ENCODE measurements around the gene FRMD5. TPM values are rescaled to one million over a fixed set of nuclear protein-coding genes. Genes with fewer than 3 reads are reported as not detected.

Gene FRMD5
- total and polyA plus RNA-seq, 2 experiments from 2014 or later, result 5.9 to 10.1 TPM

GRCh38 chr15:44219073-44219472 is 24.0 kb upstream of the FRMD5 start (continued):
- TF ChIP-seq CTCF (conservative IDR thresholded peaks at IDR 0.05; ENCODE audit: low read depth in 2 of 2) (no peak; a peak in 1 of 4 replicates), STAT1 (IDR thresholded peaks at IDR 0.05; ENCODE audit: unreplicated experiment) (no peak), POLR2AphosphoS5 (IDR thresholded peaks at IDR 0.05; ENCODE audit: low read depth) (no peak), ZNF462 (CRISPR knock-in tag; IDR thresholded peaks at IDR 0.05) (no peak)

GRCh38 chr15:44216958-44217357 is 21.9 kb upstream of the FRMD5 start:
- Histone ChIP-seq H3K36me3 (ENCODE audit: insufficient read depth) (no peaks in the 10 kb centered on the region), H4K20me1 (replicated peaks; ENCODE audit: insufficient read depth) (no peaks in the 10 kb centered on the region), H3K4me1 (ENCODE audit: insufficient read depth) (peaks cover 21% of the 10 kb centered on the region; the same call in 1 of the 2 replicates), H3F3A (replicated peaks; ENCODE audit: low read depth) (no peaks in the 10 kb centered on the region), H3K4me3 (no peak overlapping the region), H3K9me2 (ENCODE audit: insufficient read depth) (no peaks in the 10 kb centered on the region), H3K27me3 (ENCODE audit: insufficient read depth) (no peaks in the 10 kb centered on the region), H3K79me2 (replicated peaks; ENCODE audit: insufficient read depth) (no peaks in the 10 kb centered on the region), H3K27ac (ENCODE audit: low read depth) (no peak overlapping the region), H2AFZ (no peak overlapping the region), H3K4me2 (no peak overlapping the region)
- no peaks in the 10 kb centered on the region for H3K27me3 Mint-ChIP-seq (ENCODE audit: insufficient read depth, low read depth, poor library complexity)
- no peak overlapping the region for H3K4me3 Mint-ChIP-seq
- DNase-seq (ENCODE audit: low spot score) (no peak), ATAC-seq (no peak)
- no peaks in the 10 kb centered on the region for H3K9me3 Mint-ChIP-seq
- no peak overlapping the region for H3K27ac Mint-ChIP-seq
- H3K36me3 Mint-ChIP-seq (ENCODE audit: low read depth), result no peaks in the 10 kb centered on the region
- peaks cover 15% of the 10 kb centered on the region; the same call in 2 of the 3 replicates for H3K4me1 Mint-ChIP-seq
- no peak for TF ChIP-seq REST (IDR thresholded peaks at IDR 0.05; ENCODE audit: unreplicated experiment)
- no peak for TF ChIP-seq EZH2 (IDR thresholded peaks at IDR 0.05; ENCODE audit: low read depth, unreplicated experiment)
- no peak for TF ChIP-seq ZNF114 (CRISPR knock-in tag; IDR thresholded peaks at IDR 0.05)
- TF ChIP-seq JUNB (IDR thresholded peaks at IDR 0.05; ENCODE audit: unreplicated experiment), result no peak
- no peak for TF ChIP-seq NANOG (IDR thresholded peaks at IDR 0.05; ENCODE audit: borderline replicate concordance)
- TF ChIP-seq STAT1 (IDR thresholded peaks at IDR 0.05; ENCODE audit: unreplicated experiment), result no peak
- no peak for TF ChIP-seq ETS1 (IDR thresholded peaks at IDR 0.05)

All from GM23338 (cell line).